AG04450 (cell line): ENCODE measurements around the gene EFTUD2. TPM values are rescaled to one million over a fixed set of nuclear protein-coding genes. Genes with fewer than 3 reads are reported as not detected.

ENCODE experiments used
- CTCF ChIA-PET: fragments of 300-600, 350-600 bp; formaldehyde crosslinking; extraction: SDS; loops from one replicate; lab custom pipeline; 2022; ENCODE audit warnings: antibody characterized with exemption, inconsistent platforms; lab: Charles Lee
- POLR2A ChIA-PET: fragments of 350-600 bp; formaldehyde crosslinking; extraction: SDS; loops from one replicate; lab custom pipeline; 2021; ENCODE audit warnings: antibody characterized with exemption, inconsistent platforms; lab: Yijun Ruan, JAX
- DNase-seq: peaks from one replicate; pipeline ENCODE4 v3.0.0-alpha.2; 2011; ENCODE audit warnings: low read depth, low spot score
- H3K27ac ChIP-seq: one replicate; pipeline ENCODE4 v1.5.1; 2012; ENCODE audit warnings: low read depth, low read length, control low read depth
- H3K27me3 ChIP-seq: one replicate; pipeline ENCODE4 v1.6.0; 2012; ENCODE audit warnings: low read length; ENCODE audit not compliant: control insufficient read depth, insufficient read depth
- H3K4me3 ChIP-seq: 2 replicates; pipeline ENCODE4 v1.5.1; 2011; ENCODE audit warnings: mild to moderate bottlenecking, low read depth, low read length, control low read depth
- H3K9me3 ChIP-seq: 2 replicates; pipeline ENCODE4 v1.5.1; 2012; ENCODE audit warnings: low read length; ENCODE audit not compliant: control insufficient read depth, insufficient read depth
- CTCF ChIP-seq: IDR thresholded peaks from 2 replicates; pipeline ENCODE4 v1.5.1; 2011; ENCODE audit warnings: low read depth, low read length, control low read depth, inconsistent platforms
- polyA plus RNA-seq: library from polyadenylated mRNA; depleted of rRNA; stranded (reverse); fragments of >200 nt; gene quantifications from 2 replicates; pipeline ENCODE4 v1.2.3, GENCODE V29; 2011

The EFTUD2 gene
- polyA plus RNA-seq, 1 experiment = 147 TPM

- no peak for DNase-seq
- ChIA-PET POLR2A (no interaction called here), CTCF (interaction anchor here (1.0 to 8.0 kb wide), 8 partner anchors 9 to 233 kb away, joined by 3 to 50 read pairs (median 6); partner anchors contain the start of gene ACBD4)
- TF ChIP-seq CTCF = no peak
- no peaks in the 10 kb centered on the region for H3K27me3 ChIP-seq
- H3K4me3 ChIP-seq = no peak overlapping the region
- peaks cover 3% of the 10 kb centered on the region; the same call in 1 of the 2 replicates for H3K9me3 ChIP-seq
- H3K27ac ChIP-seq = peak overlapping the region; percentile 43
These were observed 3.0 kb upstream of the EFTUD2 start for GRCh38 chr17:44902135-44902760.

GRCh38 chr17:44901411-44901921 lies 2.2 kb upstream of the EFTUD2 start:
- peak; percentile 56 for DNase-seq
- Histone ChIP-seq H3K4me3 (peak overlapping the region; percentile 5; the same call in 1 of the 2 replicates), H3K27me3 (no peaks in the 10 kb centered on the region), H3K27ac (peak overlapping the region; percentile 43), H3K9me3 (peaks cover 3% of the 10 kb centered on the region; the same call in 1 of the 2 replicates)
- peak; percentile 21; the same call in 1 of the 2 replicates for TF ChIP-seq CTCF
- POLR2A ChIA-PET = interaction anchor here (0.6 to 1.0 kb wide), 2 partner anchors 49 to 247 kb away, joined by 4 to 12 read pairs; partner anchors contain the start of gene HEXIM1
- CTCF ChIA-PET = interaction anchor here (1.1 to 8.0 kb wide), 6 partner anchors 9 to 198 kb away, joined by 3 to 50 read pairs (median 4); no protein-coding TSS in a partner anchor

GRCh38 chr17:44900894-44901293 lies 1.6 kb upstream of the EFTUD2 start:
- POLR2A ChIA-PET = interaction anchor here (1.0 kb wide), 1 partner anchor 248 kb away, joined by 12 read pairs; the partner anchor contains the start of gene HEXIM1
- CTCF ChIA-PET = interaction anchor here (1.2 to 8.0 kb wide), 4 partner anchors 10 to 121 kb away, joined by 3 to 50 read pairs (median 11); no protein-coding TSS in a partner anchor

GRCh38 chr17:44898768-44899073 lies 524 bp downstream of the EFTUD2 start:
- ChIA-PET CTCF (interaction anchor here (0.6 to 8.0 kb wide), 7 partner anchors 20 to 237 kb away, joined by 3 to 50 read pairs (median 6); partner anchors contain the start of gene ACBD4), POLR2A (interaction anchor here (0.6 to 1.7 kb wide), 5 partner anchors 12 to 250 kb away, joined by 3 to 9 read pairs (median 4); partner anchors contain the start of genes HEXIM1 and NMT1)
- H3K27me3 ChIP-seq = no peaks in the 10 kb centered on the region
- TF ChIP-seq CTCF = no peak
- peak overlapping the region; percentile 98 for H3K4me3 ChIP-seq
- peaks cover 3% of the 10 kb centered on the region; the same call in 1 of the 2 replicates for H3K9me3 ChIP-seq
- no peak for DNase-seq
- peak overlapping the region; percentile 94 for H3K27ac ChIP-seq

More at GRCh38 chr17:44900894-44901293, 1.6 kb upstream of the EFTUD2 start:
- DNase-seq = peak; percentile 27
- TF ChIP-seq CTCF = no peak
- no peak overlapping the region for H3K4me3 ChIP-seq
- peaks cover 3% of the 10 kb centered on the region; the same call in 1 of the 2 replicates for H3K9me3 ChIP-seq
- no peaks in the 10 kb centered on the region for H3K27me3 ChIP-seq
- no peak overlapping the region for H3K27ac ChIP-seq
